HEK293T (cell line): ENCODE results near the gene RANBP10.
"Not testable (repeated sequence)": the region's sequence is repeated elsewhere in the genome, so short reads cannot be mapped to it uniquely, and the experiment has no call there.

Experiments used
- CTCF ChIA-PET: fragments of 350-600 bp; formaldehyde crosslinking; extraction: SDS; loops from one replicate; lab custom pipeline; 2021; ENCODE audit warnings: antibody characterized with exemption, inconsistent platforms; lab: Yijun Ruan, JAX
- POLR2A ChIA-PET: fragments of 350-600 bp; formaldehyde crosslinking; extraction: SDS; loops from one replicate; lab custom pipeline; 2020; ENCODE audit warnings: antibody characterized with exemption, inconsistent platforms; lab: Yijun Ruan, JAX
- DNase-seq: peaks from one replicate; pipeline ENCODE4 v3.0.0; 2012; ENCODE audit warnings: mixed read lengths; ENCODE audit errors: extremely low spot score
- ARNT ChIP-seq: fragments of 450-650 bp; IDR thresholded peaks from 2 replicates; pipeline ENCODE4 v1.6.1; 2017; ENCODE audit warnings: mild to moderate bottlenecking
- BHLHE40 ChIP-seq: fragments of 450-650 bp; IDR thresholded peaks from 2 replicates; pipeline ENCODE4 v1.6.1; 2016; ENCODE audit warnings: mild to moderate bottlenecking, moderate library complexity, borderline replicate concordance
- CTBP1 ChIP-seq: fragments of 450-650 bp; IDR thresholded peaks from 2 replicates; pipeline ENCODE4 v1.6.1; 2016; ENCODE audit warnings: borderline replicate concordance
- ELF4 ChIP-seq: fragments of 450-650 bp; IDR thresholded peaks from 2 replicates; pipeline ENCODE4 v1.6.1; 2017; ENCODE audit warnings: antibody characterized with exemption
- FOXA1 ChIP-seq: fragments of 450-650 bp; IDR thresholded peaks from 2 replicates; pipeline ENCODE4 v1.6.1; 2016; ENCODE audit warnings: mild to moderate bottlenecking
- FOXK2 ChIP-seq: fragments of 450-650 bp; IDR thresholded peaks from 2 replicates; pipeline ENCODE4 v1.6.1; 2016; ENCODE audit warnings: mild to moderate bottlenecking
- FOXM1 ChIP-seq: fragments of 450-650 bp; IDR thresholded peaks from 2 replicates; pipeline ENCODE4 v1.6.1; 2017; ENCODE audit warnings: mild to moderate bottlenecking, borderline replicate concordance
- HDGF ChIP-seq: fragments of 450-650 bp; IDR thresholded peaks from 2 replicates; pipeline ENCODE4 v1.6.1; 2017; ENCODE audit warnings: antibody characterized with exemption, borderline replicate concordance
- L3MBTL2 ChIP-seq: fragments of 450-650 bp; conservative IDR thresholded peaks from 2 replicates; pipeline ENCODE4 v1.6.1; 2016; ENCODE audit warnings: mild to moderate bottlenecking
- LEF1 ChIP-seq: fragments of 450-650 bp; IDR thresholded peaks from 2 replicates; pipeline ENCODE4 v1.6.1; 2017; ENCODE audit warnings: mild to moderate bottlenecking, borderline replicate concordance
- NFRKB ChIP-seq: fragments of 450-650 bp; IDR thresholded peaks from 2 replicates; pipeline ENCODE4 v1.6.1; 2016; ENCODE audit warnings: mild to moderate bottlenecking, moderate library complexity
- PKNOX1 ChIP-seq: fragments of 450-650 bp; IDR thresholded peaks from 2 replicates; pipeline ENCODE4 v1.6.1; 2016
- SP1 ChIP-seq: fragments of 450-650 bp; IDR thresholded peaks from 2 replicates; pipeline ENCODE4 v1.6.1; 2017
- SUZ12 ChIP-seq: fragments of 450-650 bp; IDR thresholded peaks from 2 replicates; pipeline ENCODE4 v1.6.1; 2016; ENCODE audit warnings: mild to moderate bottlenecking
- TARDBP ChIP-seq: fragments of 450-650 bp; IDR thresholded peaks from 2 replicates; pipeline ENCODE4 v1.6.1; 2016
- ZNF384 ChIP-seq: fragments of 450-650 bp; IDR thresholded peaks from 2 replicates; pipeline ENCODE4 v1.6.1; 2016

The RANBP10 gene

GRCh38 chr16:67760956-67761230 is 45.5 kb downstream of the RANBP10 start:
- ChIA-PET POLR2A (no interaction called here), CTCF (no interaction called here)
- DNase-seq = no peak
- TF ChIP-seq TARDBP (no peak), PKNOX1 (no peak)

GRCh38 chr16:67760206-67760955 is 46.0 kb downstream of the RANBP10 start:
- CTCF ChIA-PET = no interaction called here
- POLR2A ChIA-PET = no interaction called here
- no peak for DNase-seq
- TF ChIP-seq HDGF (no peak), FOXK2 (no peak), SUZ12 (no peak), SP1 (no peak), PKNOX1 (no peak), L3MBTL2 (no peak), TARDBP (no peak), FOXA1 (no peak), CTBP1 (no peak), FOXM1 (no peak), ZNF384 (no peak), ELF4 (no peak), BHLHE40 (no peak), NFRKB (no peak), LEF1 (no peak), ARNT (no peak)

- CTCF ChIA-PET = no interaction called here
- TF ChIP-seq PKNOX1 (no peak), NFRKB (no peak), ELF4 (no peak), FOXK2 (no peak), LEF1 (no peak), FOXA1 (no peak), L3MBTL2 (no peak), BHLHE40 (no peak), SP1 (no peak), CTBP1 (no peak), FOXM1 (no peak), ARNT (no peak), TARDBP (no peak), HDGF (no peak), ZNF384 (no peak), SUZ12 (no peak)
- DNase-seq = no peak
- POLR2A ChIA-PET = no interaction called here
These were observed 47.4 kb downstream of the RANBP10 start for GRCh38 chr16:67758966-67759365.

- TF ChIP-seq LEF1 (no peak), NFRKB (no peak), CTBP1 (no peak), ARNT (no peak), SUZ12 (no peak), SP1 (no peak), L3MBTL2 (no peak), ELF4 (no peak), BHLHE40 (no peak)
- ChIA-PET POLR2A (no interaction called here), CTCF (no interaction called here)
- no peak for DNase-seq
These were observed 48.4 kb downstream of the RANBP10 start for GRCh38 chr16:67758006-67758405.

- ChIA-PET CTCF (no interaction called here), POLR2A (no interaction called here)
- TF ChIP-seq FOXM1 (no peak), ELF4 (no peak), LEF1 (no peak), ZNF384 (no peak)
- no peak for DNase-seq
These were observed 53.7 kb downstream of the RANBP10 start for GRCh38 chr16:67752641-67753040.

GRCh38 chr16:67751331-67751730 is 55.0 kb downstream of the RANBP10 start:
- POLR2A ChIA-PET = interaction anchor here (1.6 kb wide), 1 partner anchor 32 kb away, joined by 5 read pairs; the partner anchor contains the start of gene GFOD2
- DNase-seq, CTCF ChIA-PET: not testable (repeated sequence)

- no peak for TF ChIP-seq BHLHE40
- no peak for TF ChIP-seq L3MBTL2
- TF ChIP-seq FOXA1 = no peak
- no peak for TF ChIP-seq HDGF
- TF ChIP-seq ARNT = no peak
- TF ChIP-seq LEF1 = no peak
- TF ChIP-seq PKNOX1 = no peak
- no peak for TF ChIP-seq FOXK2
- no peak for TF ChIP-seq CTBP1
- no peak for TF ChIP-seq ELF4
- TF ChIP-seq SUZ12 = no peak
- no peak for TF ChIP-seq NFRKB
- no peak for TF ChIP-seq ZNF384
- no peak for TF ChIP-seq FOXM1
- no peak for TF ChIP-seq SP1
- no peak for TF ChIP-seq TARDBP
- no peak for DNase-seq
- CTCF ChIA-PET = no interaction called here
- POLR2A ChIA-PET = interaction anchor here (1.0 kb wide), 1 partner anchor 31 kb away, joined by 3 read pairs; no protein-coding TSS in a partner anchor
These were observed 55.9 kb downstream of the RANBP10 start for GRCh38 chr16:67750466-67750865.
